Neutrophil (primary cell): ENCODE data around the gene NPNT.

Experiments
- H3K27ac ChIP-seq: fragments of 200-600 bp; sonication (generic); 2 replicates; pipeline ENCODE4 v1.5.1; 2016; ENCODE audit warnings: mild to moderate bottlenecking, moderate library complexity
- H3K27me3 ChIP-seq: fragments of 200-600 bp; sonication (generic); 2 replicates; pipeline ENCODE4 v1.6.0; 2016; ENCODE audit warnings: mild to moderate bottlenecking
- H3K36me3 ChIP-seq: fragments of 200-600 bp; sonication (generic); 2 replicates; pipeline ENCODE4 v1.5.1; 2017
- H3K4me1 ChIP-seq, 2 experiments: fragments of 200-600 bp in 1 of 2; sonication (generic) in 1 of 2; 1 replicate in 1 of 2; 2 replicates in 1 of 2; pipeline versions ENCODE4 v1.5.1 to v1.6.1; 2013 to 2016; ENCODE audit warnings: low read depth in 1 of 2, low read length in 1 of 2, mild to moderate bottlenecking in 1 of 2, moderate library complexity in 1 of 2; ENCODE audit not compliant: control insufficient read depth in 1 of 2, insufficient read depth in 1 of 2
- H3K4me3 ChIP-seq, 2 experiments: fragments of 200-600 bp in 1 of 2; sonication (generic) in 1 of 2; 1 replicate in 1 of 2; 2 replicates in 1 of 2; pipeline ENCODE4 v1.5.1; 2013 to 2016; ENCODE audit warnings: low read depth in 1 of 2, low read length in 1 of 2, mild to moderate bottlenecking in 1 of 2, moderate library complexity in 1 of 2
- H3K9me3 ChIP-seq: fragments of 200-600 bp; sonication (generic); 2 replicates; pipeline ENCODE4 v1.5.1; 2016
- TF ChIP-seq, protein P1 (sequence below): fragments of 200-600 bp; sonication (generic); IDR thresholded peaks from 2 replicates; pipeline ENCODE4 v1.5.1; 2016; ENCODE audit warnings: antibody characterized with exemption

NPNT gene

DNA sequence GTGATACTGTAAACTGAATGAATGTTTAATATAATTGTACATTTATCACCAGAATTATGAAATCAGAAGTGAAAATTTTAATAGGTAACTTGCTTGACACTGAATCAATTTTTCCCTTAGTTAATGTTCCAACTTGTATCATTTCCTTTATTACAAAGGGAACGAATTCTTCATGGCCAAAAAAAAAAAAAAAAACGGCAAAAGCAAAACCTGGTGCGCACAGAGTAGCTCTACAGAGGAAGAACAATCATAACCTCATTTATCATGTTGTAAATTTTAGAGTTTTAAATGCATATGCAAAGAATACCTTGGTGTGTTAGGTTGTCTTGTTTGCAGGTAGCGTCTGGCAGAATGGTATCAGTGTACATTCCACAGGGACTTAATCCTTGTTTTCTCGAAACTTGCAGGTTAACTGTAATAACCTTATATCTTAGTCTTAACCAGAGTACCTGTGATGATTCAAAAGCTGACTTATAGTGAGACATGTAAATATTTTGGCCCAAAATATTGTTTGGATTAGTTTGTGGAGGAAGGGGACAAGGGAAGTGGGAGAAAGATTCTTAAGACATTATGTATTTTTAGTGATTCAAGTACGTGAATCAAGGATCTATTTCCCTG, 70.0 kb downstream of the NPNT start:
- H3K4me1 ChIP-seq, result no peaks in the 10 kb centered on the region
- H3K36me3 ChIP-seq, result no peaks in the 10 kb centered on the region
- no peak overlapping the region for H3K27ac ChIP-seq
- no peak overlapping the region for H3K4me3 ChIP-seq
- TF ChIP-seq, protein P1, sequence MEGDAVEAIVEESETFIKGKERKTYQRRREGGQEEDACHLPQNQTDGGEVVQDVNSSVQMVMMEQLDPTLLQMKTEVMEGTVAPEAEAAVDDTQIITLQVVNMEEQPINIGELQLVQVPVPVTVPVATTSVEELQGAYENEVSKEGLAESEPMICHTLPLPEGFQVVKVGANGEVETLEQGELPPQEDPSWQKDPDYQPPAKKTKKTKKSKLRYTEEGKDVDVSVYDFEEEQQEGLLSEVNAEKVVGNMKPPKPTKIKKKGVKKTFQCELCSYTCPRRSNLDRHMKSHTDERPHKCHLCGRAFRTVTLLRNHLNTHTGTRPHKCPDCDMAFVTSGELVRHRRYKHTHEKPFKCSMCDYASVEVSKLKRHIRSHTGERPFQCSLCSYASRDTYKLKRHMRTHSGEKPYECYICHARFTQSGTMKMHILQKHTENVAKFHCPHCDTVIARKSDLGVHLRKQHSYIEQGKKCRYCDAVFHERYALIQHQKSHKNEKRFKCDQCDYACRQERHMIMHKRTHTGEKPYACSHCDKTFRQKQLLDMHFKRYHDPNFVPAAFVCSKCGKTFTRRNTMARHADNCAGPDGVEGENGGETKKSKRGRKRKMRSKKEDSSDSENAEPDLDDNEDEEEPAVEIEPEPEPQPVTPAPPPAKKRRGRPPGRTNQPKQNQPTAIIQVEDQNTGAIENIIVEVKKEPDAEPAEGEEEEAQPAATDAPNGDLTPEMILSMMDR, result no peak
- no peaks in the 10 kb centered on the region for H3K9me3 ChIP-seq
- H3K27me3 ChIP-seq, result no peaks in the 10 kb centered on the region

DNA sequence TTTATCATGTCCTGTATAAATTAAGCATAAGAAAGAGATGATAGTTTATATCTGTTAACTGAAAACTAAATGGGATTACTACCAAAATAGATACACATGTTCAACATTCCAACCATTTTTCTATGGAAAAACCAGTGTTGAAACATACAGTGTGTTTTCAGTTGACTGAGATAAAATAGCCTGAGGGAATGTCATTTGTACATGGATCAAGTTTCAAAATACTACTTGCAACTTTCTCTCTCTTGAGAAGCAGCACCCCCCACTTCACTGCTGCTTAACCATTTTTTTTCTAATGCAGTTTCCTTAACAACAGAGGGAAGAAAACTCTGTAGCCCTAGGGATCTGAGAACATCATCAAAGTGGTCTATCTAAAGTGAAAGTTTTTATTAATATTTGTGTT, 70.8 kb downstream of the NPNT start:
- Histone ChIP-seq H3K4me1 (no peaks in the 10 kb centered on the region), H3K36me3 (no peaks in the 10 kb centered on the region), H3K9me3 (no peaks in the 10 kb centered on the region), H3K4me3 (no peak overlapping the region), H3K27me3 (no peaks in the 10 kb centered on the region), H3K27ac (no peak overlapping the region)
- TF ChIP-seq, protein P1, result no peak

DNA sequence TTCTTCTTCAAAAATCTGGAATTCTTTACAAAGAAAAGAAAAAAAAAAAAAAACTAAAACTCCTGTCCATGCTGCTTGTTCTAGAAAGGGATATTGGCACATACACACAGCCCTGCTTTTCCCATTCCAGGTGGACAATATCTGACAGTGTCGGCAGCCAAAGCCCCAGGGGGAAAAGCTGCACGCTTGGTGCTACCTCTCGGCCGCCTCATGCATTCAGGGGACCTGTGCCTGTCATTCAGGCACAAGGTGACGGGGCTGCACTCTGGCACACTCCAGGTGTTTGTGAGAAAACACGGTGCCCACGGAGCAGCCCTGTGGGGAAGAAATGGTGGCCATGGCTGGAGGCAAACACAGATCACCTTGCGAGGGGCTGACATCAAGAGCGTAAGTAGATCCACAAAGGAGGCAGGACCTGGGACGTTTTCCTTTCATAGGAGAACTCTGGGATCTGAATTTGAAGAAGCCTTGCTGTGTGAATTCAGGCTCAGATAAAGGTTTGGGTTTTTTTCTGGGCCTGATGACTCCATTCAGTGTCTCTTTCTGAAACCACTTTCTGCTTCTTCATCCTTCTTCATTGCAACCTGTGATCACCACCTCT, 71.9 kb downstream of the NPNT start:
- H3K4me3 ChIP-seq, result no peak overlapping the region
- H3K27ac ChIP-seq, result no peak overlapping the region
- no peaks in the 10 kb centered on the region for H3K4me1 ChIP-seq
- TF ChIP-seq, protein P1, result no peak
- H3K27me3 ChIP-seq, result no peaks in the 10 kb centered on the region
- H3K36me3 ChIP-seq, result no peaks in the 10 kb centered on the region
- no peaks in the 10 kb centered on the region for H3K9me3 ChIP-seq

DNA sequence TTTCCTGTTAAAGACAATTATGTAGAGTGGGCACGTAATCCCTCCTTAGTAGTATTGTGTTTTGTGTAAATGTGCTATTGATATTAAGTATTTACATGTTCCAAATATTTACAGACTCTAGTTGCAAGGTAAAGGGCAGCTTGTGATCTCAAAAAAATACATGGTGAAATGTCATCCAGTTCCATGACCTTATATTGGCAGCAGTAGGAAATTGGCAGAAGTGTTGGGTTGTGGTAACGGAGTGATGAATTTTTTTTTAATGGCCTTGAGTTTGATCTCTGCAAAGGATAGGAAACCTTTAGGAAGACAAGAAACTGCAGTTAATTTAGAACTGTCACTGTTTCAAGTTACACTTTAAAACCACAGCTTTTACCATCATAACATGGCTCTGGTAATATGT, 74.3 kb downstream of the NPNT start:
- H3K4me1 ChIP-seq, result no peaks in the 10 kb centered on the region
- TF ChIP-seq, protein P1, result no peak
- no peak overlapping the region for H3K27ac ChIP-seq
- H3K36me3 ChIP-seq, result no peaks in the 10 kb centered on the region
- H3K4me3 ChIP-seq, result no peak overlapping the region
- H3K27me3 ChIP-seq, result no peaks in the 10 kb centered on the region
- H3K9me3 ChIP-seq, result no peaks in the 10 kb centered on the region

DNA sequence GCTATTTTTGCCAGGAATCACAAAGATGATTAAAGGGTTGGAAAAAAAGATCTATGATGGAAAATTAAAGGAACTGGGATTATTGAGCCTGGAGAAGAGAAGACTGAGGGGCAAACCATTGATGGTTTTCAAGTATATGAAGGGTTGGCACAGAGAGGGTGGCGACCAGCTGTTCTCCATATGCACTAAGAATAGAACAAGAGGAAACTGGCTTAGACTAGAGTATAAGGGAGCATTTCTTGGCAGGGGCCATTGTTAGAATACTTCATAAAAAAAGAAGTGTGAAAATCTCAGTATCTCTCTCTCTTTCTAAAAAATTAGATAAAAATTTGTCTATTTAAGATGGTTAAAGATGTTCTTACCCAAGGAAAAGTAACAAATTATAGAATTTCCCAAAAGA, 75.1 kb downstream of the NPNT start:
- H3K4me1 ChIP-seq, result no peaks in the 10 kb centered on the region
- H3K9me3 ChIP-seq, result no peaks in the 10 kb centered on the region
- no peaks in the 10 kb centered on the region for H3K36me3 ChIP-seq
- TF ChIP-seq, protein P1, result no peak
- no peak overlapping the region for H3K27ac ChIP-seq
- no peak overlapping the region for H3K4me3 ChIP-seq
- no peaks in the 10 kb centered on the region for H3K27me3 ChIP-seq
